HCT116 (cell line): ENCODE measurements around the gene MPHOSPH10. TPM values are rescaled to one million over a fixed set of nuclear protein-coding genes. Genes with fewer than 3 reads are reported as not detected.
"Not testable (repeated sequence)": the region's sequence is repeated elsewhere in the genome, so short reads cannot be mapped to it uniquely, and the experiment has no call there.

Experiments used
- ATAC-seq: fragments of 200-7000 bp; cut with Tn5 transposase; 2 replicates; pipeline ENCODE4 v1.9.1; 2020; ENCODE audit warnings: mild to moderate bottlenecking, moderate library complexity
- BruUV-seq: library from RNA; stranded (reverse); fragments of 400-500 nt; replicated peaks from 2 replicates; lab custom pipeline; 2021; lab: Mats Ljungman, UMichigan
- CTCF ChIA-PET: fragments of 300-600 bp; sonication (Branson Sonifier 250); formaldehyde crosslinking; loops from one replicate; lab custom pipeline; 2021; ENCODE audit warnings: antibody characterized with exemption; lab: Charles Lee
- POLR2A ChIA-PET: fragments of 300-600, 350-600 bp; sonication (Branson Sonifier 250); formaldehyde crosslinking; loops from one replicate; lab custom pipeline; 2021; ENCODE audit warnings: antibody characterized with exemption; lab: Charles Lee
- RAD21 ChIA-PET, 2 experiments: fragments of 300-600 bp; sonication (Branson Sonifier 250); formaldehyde crosslinking; loops; one replicate each; lab custom pipeline; 2023; ENCODE audit warnings: low total read pairs in 2 of 2; ENCODE audit not compliant: uncharacterized antibody in 2 of 2, unreplicated experiment in 2 of 2, low non-redundant PET in 1 of 2; lab: Charles Lee
- DNase-seq: peaks from one replicate; pipeline ENCODE4 v3.0.0-alpha.2; 2010; ENCODE audit warnings: low read depth, low spot score
- H2AFZ ChIP-seq: fragments of 200-600 bp; shearing (Covaris generic), sonication (generic); 2 replicates; pipeline ENCODE4 v1.6.1; 2017; ENCODE audit warnings: low read depth, mixed run types, mixed read lengths, antibody characterized with exemption, low read length; ENCODE audit not compliant: poor library complexity, severe bottlenecking
- H3K27ac ChIP-seq: 2 replicates; pipeline ENCODE4 v1.5.1; 2012; ENCODE audit warnings: low read depth, low read length
- H3K27me3 ChIP-seq: fragments of 200-600 bp; sonication (generic); 2 replicates; pipeline ENCODE4 v1.6.1; 2016; ENCODE audit warnings: mixed run types, low read length, mixed read lengths; ENCODE audit not compliant: insufficient read depth
- H3K36me3 ChIP-seq, 2 experiments: fragments of 200-500 bp in 1 of 2; fragments of 200-600 bp in 1 of 2; sonication (Bioruptor generic) in 1 of 2; sonication (generic) in 1 of 2; 2 replicates each; pipeline versions ENCODE4 v1.5.1 to v1.6.1; 2014 to 2016; ENCODE audit warnings: low read length in 2 of 2, inconsistent platforms in 1 of 2, mixed read lengths in 1 of 2, mixed run types in 1 of 2; ENCODE audit not compliant: insufficient read depth in 2 of 2, control insufficient read depth in 1 of 2
- H3K4me1 ChIP-seq, 2 experiments: fragments of 200-600 bp in 1 of 2; sonication (generic) in 1 of 2; 2 replicates each; pipeline versions ENCODE4 v1.5.1 to v1.6.1; 2012 to 2017; ENCODE audit warnings: low read length in 2 of 2, inconsistent platforms in 1 of 2, mild to moderate bottlenecking in 1 of 2, mixed read lengths in 1 of 2, mixed run types in 1 of 2, moderate library complexity in 1 of 2; ENCODE audit not compliant: insufficient read depth in 2 of 2, control insufficient read depth in 1 of 2
- H3K4me2 ChIP-seq: fragments of 200-600 bp; sonication (generic); 2 replicates; pipeline ENCODE4 v1.6.1; 2017; ENCODE audit warnings: mixed run types, low read length, mixed read lengths
- H3K4me3 ChIP-seq, 2 experiments: fragments of 200-600 bp in 1 of 2; sonication (generic) in 1 of 2; replicated peaks in 1 of 2; 2 replicates each; pipeline ENCODE4 v1.5.1; 2011 to 2016; ENCODE audit warnings: low read length in 2 of 2, control low read depth in 1 of 2, low read depth in 1 of 2, mild to moderate bottlenecking in 1 of 2, mixed read lengths in 1 of 2, mixed run types in 1 of 2
- H3K79me2 ChIP-seq: fragments of 200-600 bp; sonication (generic); 2 replicates; pipeline ENCODE4 v1.6.1; 2017; ENCODE audit warnings: mild to moderate bottlenecking, mixed run types, low read length, moderate library complexity, mixed read lengths; ENCODE audit not compliant: insufficient read depth
- H3K9ac ChIP-seq: fragments of 200-600 bp; sonication (generic); 2 replicates; pipeline ENCODE4 v1.6.1; 2016; ENCODE audit warnings: low read length, mixed read lengths
- H3K9me2 ChIP-seq: fragments of 200-600 bp; sonication (generic), shearing (Covaris generic); 2 replicates; pipeline ENCODE4 v1.6.1; 2017; ENCODE audit warnings: mixed run types, mild to moderate bottlenecking, moderate library complexity; ENCODE audit not compliant: insufficient read depth
- H3K9me3 ChIP-seq, 2 experiments: fragments of 200-500 bp in 1 of 2; fragments of 200-600 bp in 1 of 2; sonication (Bioruptor generic) in 1 of 2; sonication (generic) in 1 of 2; 2 replicates each; pipeline ENCODE4 v1.6.1; 2014 to 2017; ENCODE audit warnings: low read length in 2 of 2, mixed read lengths in 2 of 2, inconsistent platforms in 1 of 2, low read depth in 1 of 2, mild to moderate bottlenecking in 1 of 2, mixed run types in 1 of 2, moderate library complexity in 1 of 2; ENCODE audit not compliant: control insufficient read depth in 1 of 2, insufficient read depth in 1 of 2
- H4K20me1 ChIP-seq: fragments of 200-600 bp; sonication (generic), shearing (Covaris generic); 2 replicates; pipeline ENCODE4 v1.6.1; 2017; ENCODE audit warnings: mixed run types, mild to moderate bottlenecking, moderate library complexity; ENCODE audit not compliant: insufficient read depth
- CBX3 ChIP-seq: IDR thresholded peaks from 2 replicates; pipeline ENCODE4 v1.6.1; 2012; ENCODE audit warnings: low read depth
- CEBPB ChIP-seq: IDR thresholded peaks from 2 replicates; pipeline ENCODE4 v1.6.1; 2012; ENCODE audit warnings: low read depth
- ELF1 ChIP-seq: IDR thresholded peaks from 2 replicates; pipeline ENCODE4 v1.6.1; 2012; ENCODE audit warnings: low read depth, borderline replicate concordance
- FOSL1 ChIP-seq: IDR thresholded peaks from 2 replicates; pipeline ENCODE4 v1.6.1; 2012; ENCODE audit warnings: low read depth
- JUND ChIP-seq: IDR thresholded peaks from 2 replicates; pipeline ENCODE4 v1.6.1; 2012
- POLR2A ChIP-seq: IDR thresholded peaks from 2 replicates; pipeline ENCODE4 v1.7.0; 2011; ENCODE audit warnings: borderline replicate concordance; ENCODE audit not compliant: insufficient read depth, insufficient read length; ENCODE audit errors: extremely low read depth
- SIN3A ChIP-seq: IDR thresholded peaks from 2 replicates; pipeline ENCODE4 v1.6.1; 2012; ENCODE audit warnings: low read depth
- TCF7L2 ChIP-seq: IDR thresholded peaks from 2 replicates; pipeline ENCODE4 v1.7.0; 2011; ENCODE audit warnings: borderline replicate concordance, inconsistent platforms; ENCODE audit not compliant: insufficient read depth, insufficient read length; ENCODE audit errors: extremely low read depth
- ZFX ChIP-seq: fragments of 450-650 bp; IDR thresholded peaks from 2 replicates; pipeline ENCODE4 v1.6.1; 2017
- ZNF274 ChIP-seq: fragments of 200-500 bp; sonication (Bioruptor generic); IDR thresholded peaks from 2 replicates; pipeline ENCODE4 v1.6.1; 2014; ENCODE audit warnings: mild to moderate bottlenecking, low read depth, low read length, inconsistent platforms
- intact Hi-C: fragments of 100-400 bp; cut with micrococcal nuclease; formaldehyde crosslinking; loops from 2 replicates; pipeline ENCODE4 v1.10.0; 2022
- total RNA-seq: library from RNA; stranded (reverse); gene quantifications from one replicate; pipeline ENCODE4 v1.2.1, GENCODE V29; 2021; ENCODE audit not compliant: unreplicated experiment
- TF ChIP-seq, protein P1 (sequence below): IDR thresholded peaks from 2 replicates; pipeline ENCODE4 v1.6.1; 2012
- TF ChIP-seq, protein P2 (sequence below): IDR thresholded peaks from 2 replicates; pipeline ENCODE4 v1.6.1; 2011; ENCODE audit warnings: mild to moderate bottlenecking, low read length, moderate library complexity; ENCODE audit not compliant: insufficient replicate concordance; ENCODE audit errors: extremely low read depth
- TF ChIP-seq, protein P3 (sequence below): IDR thresholded peaks from 2 replicates; pipeline ENCODE4 v1.6.1; 2012; ENCODE audit warnings: low read depth
- TF ChIP-seq, protein P4 (sequence below): IDR thresholded peaks from 2 replicates; pipeline ENCODE4 v1.6.1; 2012

Gene MPHOSPH10
- total RNA-seq, 1 experiment from 2014 or later, result 36.7 TPM

DNA sequence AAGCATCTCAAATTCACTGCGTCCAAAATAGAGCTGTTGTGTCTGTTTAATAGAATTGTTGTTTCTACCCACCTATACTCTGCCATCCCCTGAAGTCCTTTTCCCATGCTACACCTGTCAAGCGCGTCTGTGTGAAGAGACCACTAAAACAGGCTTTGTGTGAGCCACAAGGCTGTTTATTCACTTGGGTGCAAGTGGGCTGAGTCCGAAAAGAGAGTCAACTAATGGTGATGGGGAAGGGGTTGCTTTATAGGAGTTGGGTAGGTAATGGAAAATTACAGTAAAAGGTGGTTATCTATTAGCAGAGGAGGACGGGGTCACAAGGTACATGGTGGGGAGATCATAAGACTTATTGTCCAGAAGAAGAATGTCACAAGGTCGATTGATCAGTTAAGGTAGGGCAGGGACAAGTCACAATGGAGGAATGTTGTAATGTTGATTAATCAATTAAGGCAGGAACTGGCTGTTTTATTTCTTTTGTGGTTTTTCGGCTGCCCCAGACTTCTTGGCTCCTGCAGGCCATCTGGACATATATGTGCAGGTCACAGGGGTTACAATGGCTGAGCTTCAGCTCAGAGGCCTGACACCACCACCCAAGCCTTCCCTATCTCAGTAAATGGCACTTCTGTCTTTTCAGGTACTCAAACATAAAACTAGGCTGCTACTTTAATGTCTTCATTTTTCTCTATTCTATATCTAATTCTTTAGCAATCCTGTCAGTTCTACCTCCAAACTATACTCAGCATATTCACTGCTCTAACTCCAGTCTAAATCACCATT is 1.1 kb downstream of the MPHOSPH10 start:
- H4K20me1 ChIP-seq, POLR2A ChIA-PET, H3K27me3 ChIP-seq, RAD21 ChIA-PET, ATAC-seq, H3K9me3 ChIP-seq, H2AFZ ChIP-seq, H3K9me2 ChIP-seq, DNase-seq, H3K27ac ChIP-seq, CTCF ChIA-PET: not testable (repeated sequence)
- Histone ChIP-seq H3K4me1 (peaks cover 0 to 21% of the 10 kb centered on the region in 2 experiments; a peak in 2 of 4 replicates), H3K9ac (peak overlapping the region; percentile 81), H3K4me3 (peak overlapping the region; percentile 83 to 97), H3K4me2 (peak overlapping the region; percentile 75), H3K79me2 (peaks cover 55% of the 10 kb centered on the region), H3K36me3 (peaks cover 22 to 30% of the 10 kb centered on the region in 2 experiments)
- BruUV-seq, result TSS peak; percentile 50
- intact Hi-C loops, result loop anchor here (10.0 kb wide), 1 partner anchor 223 kb away; no protein-coding TSS in a partner anchor

DNA sequence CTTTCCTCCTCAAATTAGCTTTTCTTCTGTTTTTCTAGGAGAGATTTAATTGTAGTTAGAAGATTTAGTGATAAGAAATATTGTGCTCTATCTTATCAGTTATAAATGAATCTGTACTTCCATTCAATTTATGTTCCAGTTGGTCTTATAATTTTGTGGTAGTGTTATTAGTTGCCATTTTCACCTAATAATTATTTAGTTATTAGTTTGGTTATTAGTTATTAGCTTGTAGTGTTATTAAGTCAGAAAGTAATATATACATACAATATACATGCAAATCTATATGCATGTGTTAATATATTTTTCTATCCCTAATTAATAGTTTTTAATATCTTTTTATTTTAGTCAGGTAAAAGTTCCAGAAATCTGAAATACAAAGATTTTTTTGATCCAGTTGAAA is 3.2 kb downstream of the MPHOSPH10 start:
- Histone ChIP-seq H3K4me1 (peaks cover 0 to 18% of the 10 kb centered on the region in 2 experiments; a peak in 2 of 4 replicates), H3K9ac (no peak overlapping the region), H2AFZ (no peak overlapping the region), H3K4me3 (no peak overlapping the region), H3K9me3 (no peaks in the 10 kb centered on the region), H3K79me2 (peaks cover 55% of the 10 kb centered on the region), H3K36me3 (peaks cover 35 to 38% of the 10 kb centered on the region in 2 experiments), H3K27ac (no peak overlapping the region), H3K9me2 (no peaks in the 10 kb centered on the region), H3K27me3 (no peaks in the 10 kb centered on the region), H3K4me2 (no peak overlapping the region), H4K20me1 (no peaks in the 10 kb centered on the region; the same call in 1 of the 2 replicates)
- POLR2A ChIA-PET, result no interaction called here
- no TSS peak for BruUV-seq
- DNase-seq (no peak), ATAC-seq (no peak)
- RAD21 ChIA-PET, result no interaction called here
- intact Hi-C loops, result loop anchor here (10.0 kb wide), 1 partner anchor 221 kb away; no protein-coding TSS in a partner anchor
- CTCF ChIA-PET, result no interaction called here
- TF ChIP-seq, protein P1, sequence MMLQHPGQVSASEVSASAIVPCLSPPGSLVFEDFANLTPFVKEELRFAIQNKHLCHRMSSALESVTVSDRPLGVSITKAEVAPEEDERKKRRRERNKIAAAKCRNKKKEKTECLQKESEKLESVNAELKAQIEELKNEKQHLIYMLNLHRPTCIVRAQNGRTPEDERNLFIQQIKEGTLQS, result no peak
- TF ChIP-seq SIN3A (no peak), JUND (no peak), TCF7L2 (no peak), FOSL1 (no peak), ELF1 (no peak), CEBPB (no peak), POLR2A (no peak), CBX3 (no peak), ZNF274 (no peak), ZFX (no peak)
- TF ChIP-seq, protein P2, sequence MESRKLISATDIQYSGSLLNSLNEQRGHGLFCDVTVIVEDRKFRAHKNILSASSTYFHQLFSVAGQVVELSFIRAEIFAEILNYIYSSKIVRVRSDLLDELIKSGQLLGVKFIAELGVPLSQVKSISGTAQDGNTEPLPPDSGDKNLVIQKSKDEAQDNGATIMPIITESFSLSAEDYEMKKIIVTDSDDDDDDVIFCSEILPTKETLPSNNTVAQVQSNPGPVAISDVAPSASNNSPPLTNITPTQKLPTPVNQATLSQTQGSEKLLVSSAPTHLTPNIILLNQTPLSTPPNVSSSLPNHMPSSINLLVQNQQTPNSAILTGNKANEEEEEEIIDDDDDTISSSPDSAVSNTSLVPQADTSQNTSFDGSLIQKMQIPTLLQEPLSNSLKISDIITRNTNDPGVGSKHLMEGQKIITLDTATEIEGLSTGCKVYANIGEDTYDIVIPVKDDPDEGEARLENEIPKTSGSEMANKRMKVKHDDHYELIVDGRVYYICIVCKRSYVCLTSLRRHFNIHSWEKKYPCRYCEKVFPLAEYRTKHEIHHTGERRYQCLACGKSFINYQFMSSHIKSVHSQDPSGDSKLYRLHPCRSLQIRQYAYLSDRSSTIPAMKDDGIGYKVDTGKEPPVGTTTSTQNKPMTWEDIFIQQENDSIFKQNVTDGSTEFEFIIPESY, result no peak
- TF ChIP-seq, protein P3, sequence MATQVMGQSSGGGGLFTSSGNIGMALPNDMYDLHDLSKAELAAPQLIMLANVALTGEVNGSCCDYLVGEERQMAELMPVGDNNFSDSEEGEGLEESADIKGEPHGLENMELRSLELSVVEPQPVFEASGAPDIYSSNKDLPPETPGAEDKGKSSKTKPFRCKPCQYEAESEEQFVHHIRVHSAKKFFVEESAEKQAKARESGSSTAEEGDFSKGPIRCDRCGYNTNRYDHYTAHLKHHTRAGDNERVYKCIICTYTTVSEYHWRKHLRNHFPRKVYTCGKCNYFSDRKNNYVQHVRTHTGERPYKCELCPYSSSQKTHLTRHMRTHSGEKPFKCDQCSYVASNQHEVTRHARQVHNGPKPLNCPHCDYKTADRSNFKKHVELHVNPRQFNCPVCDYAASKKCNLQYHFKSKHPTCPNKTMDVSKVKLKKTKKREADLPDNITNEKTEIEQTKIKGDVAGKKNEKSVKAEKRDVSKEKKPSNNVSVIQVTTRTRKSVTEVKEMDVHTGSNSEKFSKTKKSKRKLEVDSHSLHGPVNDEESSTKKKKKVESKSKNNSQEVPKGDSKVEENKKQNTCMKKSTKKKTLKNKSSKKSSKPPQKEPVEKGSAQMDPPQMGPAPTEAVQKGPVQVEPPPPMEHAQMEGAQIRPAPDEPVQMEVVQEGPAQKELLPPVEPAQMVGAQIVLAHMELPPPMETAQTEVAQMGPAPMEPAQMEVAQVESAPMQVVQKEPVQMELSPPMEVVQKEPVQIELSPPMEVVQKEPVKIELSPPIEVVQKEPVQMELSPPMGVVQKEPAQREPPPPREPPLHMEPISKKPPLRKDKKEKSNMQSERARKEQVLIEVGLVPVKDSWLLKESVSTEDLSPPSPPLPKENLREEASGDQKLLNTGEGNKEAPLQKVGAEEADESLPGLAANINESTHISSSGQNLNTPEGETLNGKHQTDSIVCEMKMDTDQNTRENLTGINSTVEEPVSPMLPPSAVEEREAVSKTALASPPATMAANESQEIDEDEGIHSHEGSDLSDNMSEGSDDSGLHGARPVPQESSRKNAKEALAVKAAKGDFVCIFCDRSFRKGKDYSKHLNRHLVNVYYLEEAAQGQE, result no peak
- TF ChIP-seq, protein P4, sequence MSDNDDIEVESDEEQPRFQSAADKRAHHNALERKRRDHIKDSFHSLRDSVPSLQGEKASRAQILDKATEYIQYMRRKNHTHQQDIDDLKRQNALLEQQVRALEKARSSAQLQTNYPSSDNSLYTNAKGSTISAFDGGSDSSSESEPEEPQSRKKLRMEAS, result no peak
